Thymus (tissue), 11 donors: Measurements from ENCODE around the gene UBE2E2. TPM values are rescaled to one million over a fixed set of nuclear protein-coding genes. Genes with fewer than 3 reads are reported as not detected.

Source experiments
- DNase-seq, 9 donors: peaks; one replicate each; pipeline ENCODE4 v3.0.0-alpha.2; 2013; ENCODE audit warnings: low spot score in 9 of 9, low read depth in 6 of 9, missing footprints in 1 of 9
- H3K27ac ChIP-seq, 2 donors: one replicate each; pipeline ENCODE4 v1.5.1; 2013; ENCODE audit warnings: control low read depth in 1 of 2, low read depth in 1 of 2, low read length in 1 of 2, mild to moderate bottlenecking in 1 of 2, moderate library complexity in 1 of 2
- H3K27me3 ChIP-seq, 2 donors: one replicate each; pipeline ENCODE4 v1.5.1; 2013; ENCODE audit warnings: low read length in 1 of 2; ENCODE audit not compliant: control insufficient read depth in 2 of 2, insufficient read depth in 1 of 2
- H3K36me3 ChIP-seq, 2 donors: one replicate each; pipeline ENCODE4 v1.5.1; 2013; ENCODE audit warnings: low read length in 1 of 2, mild to moderate bottlenecking in 1 of 2, moderate library complexity in 1 of 2; ENCODE audit not compliant: control insufficient read depth in 2 of 2, insufficient read depth in 2 of 2
- H3K4me1 ChIP-seq, 2 donors: one replicate each; pipeline ENCODE4 v1.5.1; 2013; ENCODE audit warnings: low read length in 2 of 2; ENCODE audit not compliant: control insufficient read depth in 2 of 2, insufficient read depth in 2 of 2
- H3K4me3 ChIP-seq, 2 donors: one replicate each; pipeline ENCODE4 v1.5.1; 2013; ENCODE audit warnings: low read length in 2 of 2, control low read depth in 1 of 2, mild to moderate bottlenecking in 1 of 2
- H3K9me3 ChIP-seq, 2 donors: one replicate each; pipeline ENCODE4 v1.5.1; 2013; ENCODE audit warnings: low read length in 1 of 2, mild to moderate bottlenecking in 1 of 2; ENCODE audit not compliant: control insufficient read depth in 2 of 2, insufficient read depth in 1 of 2
- WGBS: extraction: QIAGEN DNeasy Blood & Tissue Kit; methylation state at CpG from one replicate; pipeline ENCODE4 v1.1.7; 2013; 5-methylcytosine and 5-hydroxymethylcytosine counted together
- polyA plus RNA-seq: library from polyadenylated mRNA; stranded (reverse); fragments of 200-250 nt; gene quantifications from one replicate; pipeline ENCODE4 v1.2.3, GENCODE V29; 2013
- total RNA-seq: library from RNA; stranded (reverse); fragments of 120-200 nt; gene quantifications from one replicate; pipeline ENCODE4 v1.2.4, GENCODE V29; 2013
- donor health status: healthy.

The UBE2E2 gene
- total and polyA plus RNA-seq, 2 donors: 32.9 to 35.5 TPM

DNA sequence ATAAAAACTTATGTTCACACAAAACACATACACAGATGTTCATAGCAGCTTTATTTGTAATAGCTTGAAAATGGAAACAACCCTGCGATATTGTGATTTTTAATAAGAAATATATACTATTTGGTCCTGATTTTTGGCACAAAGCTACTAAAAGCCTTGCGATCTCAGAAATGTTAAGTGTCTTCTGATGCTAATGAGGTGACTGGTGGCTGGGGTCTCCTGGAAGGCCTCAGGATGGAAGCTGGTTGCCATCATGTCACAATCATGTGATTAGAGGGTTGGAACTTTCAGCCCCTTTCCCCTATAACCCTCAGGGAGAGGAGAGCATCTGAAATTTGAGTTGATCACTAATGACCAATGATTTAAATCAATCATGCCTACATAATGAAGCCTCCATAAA lies 324.2 kb downstream of the UBE2E2 start:
- Histone ChIP-seq H3K4me1 (no peaks in the 10 kb centered on the region), H3K36me3 (no peaks in the 10 kb centered on the region), H3K9me3 (no peaks in the 10 kb centered on the region), H3K4me3 (no peak overlapping the region), H3K27ac (no peak overlapping the region), H3K27me3 (no peaks in the 10 kb centered on the region)
- WGBS: 97% methylated on average over 2 of the region's 2 CpGs
- no peak for DNase-seq

DNA sequence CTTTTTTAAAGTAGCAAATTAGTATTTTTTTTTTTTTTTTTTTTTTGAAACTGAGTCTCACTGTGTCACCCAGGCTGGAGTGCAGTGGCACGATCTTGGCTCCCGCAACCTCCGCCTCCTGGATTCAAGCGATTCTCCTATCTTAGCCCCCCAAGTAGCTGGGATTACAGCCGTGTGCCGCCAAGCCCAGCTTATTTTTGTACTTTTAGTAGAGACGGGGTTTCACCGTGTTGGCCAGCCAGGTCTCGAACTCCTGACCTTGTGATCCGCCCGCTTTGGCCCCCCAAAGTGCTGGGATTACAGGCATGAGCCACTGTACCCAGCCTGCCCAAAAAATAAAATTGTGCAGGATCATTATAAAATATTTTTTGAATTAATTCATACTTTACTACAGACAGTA lies 330.5 kb downstream of the UBE2E2 start:
- DNase-seq: no peak
- WGBS: 98% methylated on average over 11 of the region's 11 CpGs

DNA sequence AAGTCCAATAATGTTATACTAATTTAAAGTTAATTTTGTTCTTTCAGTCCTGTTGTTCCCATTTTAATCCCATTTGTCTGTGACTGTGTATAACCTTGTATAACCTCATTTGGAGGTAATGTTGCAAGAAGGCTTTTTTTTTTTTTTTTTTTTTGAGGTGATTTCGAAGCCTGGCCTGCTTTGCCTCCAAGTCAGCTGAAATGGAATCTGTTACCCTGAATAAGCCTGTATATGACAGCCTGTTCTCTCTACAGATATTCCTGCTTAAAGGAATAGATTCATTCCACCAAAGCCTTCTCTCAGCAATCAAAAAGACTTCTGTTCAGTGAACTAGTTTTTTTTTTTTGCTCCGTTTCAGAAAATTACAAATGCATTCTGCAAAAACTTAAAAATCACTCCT lies 330.9 kb downstream of the UBE2E2 start:
- WGBS: 93% methylated on average over 2 of the region's 2 CpGs

More for the DNA sequence above, 330.5 kb downstream of the UBE2E2 start:
- no peaks in the 10 kb centered on the region for H3K27me3 ChIP-seq
- no peaks in the 10 kb centered on the region for H3K9me3 ChIP-seq
- no peaks in the 10 kb centered on the region for H3K4me1 ChIP-seq
- no peak overlapping the region for H3K4me3 ChIP-seq
- H3K27ac ChIP-seq: no peak overlapping the region
- peaks cover 0 to 3% of the 10 kb centered on the region in 2 donors for H3K36me3 ChIP-seq

DNA sequence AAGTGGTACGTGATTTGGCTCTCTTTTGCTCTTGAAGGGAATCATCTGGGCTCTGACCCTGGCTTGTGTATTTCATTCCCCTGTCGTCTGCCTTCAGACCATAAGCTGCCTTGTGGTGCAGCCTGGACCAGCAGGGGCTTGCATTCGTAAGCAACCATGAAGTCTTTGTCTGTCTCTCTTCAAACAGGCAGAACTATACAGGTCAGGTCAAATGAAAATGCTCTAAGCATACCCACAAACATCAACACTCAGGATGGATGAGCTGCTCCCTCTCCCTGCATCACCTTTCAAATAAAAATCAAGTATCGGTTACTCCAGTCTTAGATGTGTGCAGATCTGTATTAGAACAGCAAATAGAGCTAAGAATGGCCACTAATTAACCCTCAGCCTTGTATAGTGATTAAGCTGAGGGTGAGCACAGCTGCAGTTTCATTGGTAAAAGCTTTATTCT lies 334.0 kb downstream of the UBE2E2 start:
- 93% methylated on average over 4 of the region's 4 CpGs for WGBS
- Histone ChIP-seq H3K36me3 (peaks cover 0 to 3% of the 10 kb centered on the region in 2 donors), H3K27me3 (no peaks in the 10 kb centered on the region), H3K9me3 (no peaks in the 10 kb centered on the region), H3K4me3 (no peak overlapping the region), H3K4me1 (no peaks in the 10 kb centered on the region), H3K27ac (no peak overlapping the region)
- DNase-seq: no peak

More for the DNA sequence above, 330.9 kb downstream of the UBE2E2 start:
- Histone ChIP-seq H3K36me3 (peaks cover 0 to 3% of the 10 kb centered on the region in 2 donors), H3K27me3 (no peaks in the 10 kb centered on the region), H3K4me3 (no peak overlapping the region), H3K9me3 (no peaks in the 10 kb centered on the region), H3K4me1 (no peaks in the 10 kb centered on the region), H3K27ac (no peak overlapping the region)
- no peak for DNase-seq

DNA sequence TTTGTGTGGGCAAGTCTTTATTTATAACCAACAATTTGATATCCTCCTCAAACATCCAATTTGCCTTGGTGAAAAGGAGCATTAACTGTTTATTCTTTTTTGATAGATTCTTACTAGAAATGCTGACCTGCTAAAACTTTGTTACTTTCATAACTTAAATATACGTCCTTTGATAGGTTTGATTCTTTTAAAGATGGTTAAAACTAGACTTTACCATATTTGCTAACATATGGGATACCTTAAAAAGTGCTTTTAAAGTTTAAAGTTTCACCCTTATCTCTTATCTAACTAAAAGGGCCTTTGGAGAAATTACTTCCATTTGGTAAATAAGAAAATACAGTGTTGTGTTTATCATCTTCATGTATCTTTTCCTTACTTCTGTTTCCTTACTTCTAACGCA lies 336.1 kb downstream of the UBE2E2 start:
- WGBS: 96% methylated on average over 2 of the region's 2 CpGs
- H3K4me3 ChIP-seq: no peak overlapping the region
- H3K9me3 ChIP-seq: no peaks in the 10 kb centered on the region
- DNase-seq: no peak
- no peaks in the 10 kb centered on the region for H3K27me3 ChIP-seq
- H3K36me3 ChIP-seq: no peaks in the 10 kb centered on the region
- H3K4me1 ChIP-seq: no peaks in the 10 kb centered on the region
- no peak overlapping the region for H3K27ac ChIP-seq

DNA sequence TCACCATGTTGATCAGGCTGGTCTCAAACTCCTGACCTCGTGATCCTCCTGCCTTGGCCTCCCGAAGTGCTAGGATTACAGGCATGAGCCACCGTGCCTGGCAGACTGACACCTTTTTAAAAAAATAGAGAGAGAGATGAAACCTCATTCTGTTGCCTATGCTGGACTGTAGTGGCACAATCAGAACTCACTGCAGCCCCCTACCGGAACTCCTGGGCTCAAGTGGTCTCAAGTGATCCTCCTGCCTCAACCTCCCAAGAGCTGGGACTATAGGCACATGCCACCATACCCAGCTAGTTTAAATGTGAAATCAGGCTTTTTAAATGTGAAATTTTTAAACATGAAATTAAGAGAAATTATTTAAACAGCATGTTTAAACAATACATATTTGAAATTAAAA lies 337.5 kb downstream of the UBE2E2 start:
- H3K36me3 ChIP-seq: no peaks in the 10 kb centered on the region
- H3K27me3 ChIP-seq: no peaks in the 10 kb centered on the region
- H3K4me1 ChIP-seq: no peaks in the 10 kb centered on the region
- 96% methylated on average over 4 of the region's 4 CpGs for WGBS
- no peak overlapping the region for H3K4me3 ChIP-seq
- DNase-seq: no peak
- H3K9me3 ChIP-seq: no peaks in the 10 kb centered on the region
- no peak overlapping the region for H3K27ac ChIP-seq

DNA sequence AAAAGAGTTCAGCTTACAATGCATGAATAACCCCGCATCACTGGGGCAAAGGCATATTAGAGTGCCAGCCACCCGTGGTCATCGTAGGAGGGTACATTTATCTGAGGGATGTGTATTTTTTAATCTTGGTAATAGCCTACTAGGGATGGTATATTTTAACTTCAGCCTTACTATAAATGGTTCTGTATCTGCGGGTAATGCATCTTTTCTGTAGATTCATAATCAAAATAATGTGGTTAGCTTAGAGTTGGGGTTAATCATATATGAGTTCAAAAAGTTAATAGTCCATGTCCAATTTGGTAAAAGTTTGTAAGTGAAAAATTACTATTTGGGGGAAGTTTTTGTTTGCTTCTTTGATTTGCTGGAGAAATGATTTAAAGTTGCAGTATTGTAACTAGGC lies 339.0 kb downstream of the UBE2E2 start:
- no peaks in the 10 kb centered on the region for H3K9me3 ChIP-seq
- 97% methylated on average over 4 of the region's 4 CpGs for WGBS
- H3K4me1 ChIP-seq: no peaks in the 10 kb centered on the region
- no peak overlapping the region for H3K4me3 ChIP-seq
- H3K36me3 ChIP-seq: no peaks in the 10 kb centered on the region
- H3K27ac ChIP-seq: no peak overlapping the region
- H3K27me3 ChIP-seq: no peaks in the 10 kb centered on the region
- no peak for DNase-seq

DNA sequence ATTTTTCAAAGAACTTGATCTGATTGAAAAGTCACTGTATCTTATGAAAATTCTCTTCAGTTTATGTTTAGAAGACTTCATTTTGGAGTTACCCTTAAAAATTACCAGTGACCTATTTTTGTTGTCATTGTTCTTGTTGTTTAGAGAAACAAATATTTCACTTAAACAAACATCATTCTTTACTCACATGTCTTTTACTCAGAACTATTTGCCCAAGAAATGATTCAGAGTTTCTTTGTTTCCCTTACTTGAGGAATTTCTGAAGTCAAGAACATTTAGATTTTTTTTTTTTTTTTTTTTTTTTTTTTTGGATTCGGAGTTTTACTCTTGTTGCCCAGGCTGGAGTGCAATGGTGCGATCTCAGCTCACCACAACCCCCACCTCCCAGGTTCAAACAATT lies 343.1 kb downstream of the UBE2E2 start:
- no peaks in the 10 kb centered on the region for H3K4me1 ChIP-seq
- H3K4me3 ChIP-seq: no peak overlapping the region
- WGBS: 99% methylated on average over 2 of the region's 2 CpGs
- no peak for DNase-seq
- no peaks in the 10 kb centered on the region for H3K27me3 ChIP-seq
- H3K36me3 ChIP-seq: no peaks in the 10 kb centered on the region
- no peaks in the 10 kb centered on the region for H3K9me3 ChIP-seq
- no peak overlapping the region for H3K27ac ChIP-seq

DNA sequence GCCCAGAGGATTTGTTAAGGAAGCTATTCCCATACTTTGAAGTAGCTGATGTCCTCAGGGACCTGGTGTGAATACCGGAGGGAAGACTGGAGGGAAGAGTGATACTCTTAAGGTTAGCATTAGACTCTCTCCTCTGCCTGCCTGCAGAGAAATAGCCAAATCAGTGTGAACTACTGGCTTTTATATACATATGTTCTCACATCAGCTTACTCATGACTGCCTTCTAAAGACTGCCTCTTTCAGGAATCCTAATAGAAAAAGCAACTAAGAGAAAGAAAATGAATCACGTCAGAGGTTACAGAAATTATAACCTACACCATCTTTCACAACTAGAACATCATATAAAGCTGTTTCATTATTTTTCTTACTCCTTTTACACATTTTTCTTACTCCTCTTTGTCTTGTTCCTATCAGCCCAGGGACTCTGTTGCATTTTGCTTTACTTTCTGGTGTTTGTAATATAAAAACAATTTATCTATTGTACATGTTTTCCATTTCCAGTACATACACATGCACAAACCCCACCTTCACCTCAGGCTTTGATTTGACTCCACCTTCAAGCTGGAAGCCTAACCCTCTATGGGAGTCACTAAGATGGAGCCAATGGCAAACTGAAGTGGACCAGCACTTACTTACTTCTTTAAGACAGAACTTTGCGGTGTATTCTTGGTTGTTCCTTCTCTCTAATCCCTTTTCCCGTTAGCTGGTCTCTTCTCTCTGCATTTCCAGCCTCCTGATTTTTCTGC lies 345.0 kb downstream of the UBE2E2 start:
- H3K36me3 ChIP-seq: no peaks in the 10 kb centered on the region
- H3K27me3 ChIP-seq: no peaks in the 10 kb centered on the region
- H3K27ac ChIP-seq: no peak overlapping the region
- H3K9me3 ChIP-seq: no peaks in the 10 kb centered on the region
- no peak overlapping the region for H3K4me3 ChIP-seq
- H3K4me1 ChIP-seq: no peaks in the 10 kb centered on the region
- WGBS: 96% methylated on average over 4 of the region's 4 CpGs
- no peak for DNase-seq
